GM19025 (cell line): ENCODE measurements around the gene PRLR.
"Not testable (repeated sequence)": the region's sequence is repeated elsewhere in the genome, so short reads cannot be mapped to it uniquely, and the experiment has no call there.

ENCODE experiments used
- ATAC-seq: cut with Tn5 transposase; IDR thresholded peaks from one replicate; pipeline ENCODE4 v1.9.1; 2021; ENCODE audit warnings: mild to moderate bottlenecking, low read depth, moderate library complexity; ENCODE audit not compliant: unreplicated experiment

PRLR gene

DNA sequence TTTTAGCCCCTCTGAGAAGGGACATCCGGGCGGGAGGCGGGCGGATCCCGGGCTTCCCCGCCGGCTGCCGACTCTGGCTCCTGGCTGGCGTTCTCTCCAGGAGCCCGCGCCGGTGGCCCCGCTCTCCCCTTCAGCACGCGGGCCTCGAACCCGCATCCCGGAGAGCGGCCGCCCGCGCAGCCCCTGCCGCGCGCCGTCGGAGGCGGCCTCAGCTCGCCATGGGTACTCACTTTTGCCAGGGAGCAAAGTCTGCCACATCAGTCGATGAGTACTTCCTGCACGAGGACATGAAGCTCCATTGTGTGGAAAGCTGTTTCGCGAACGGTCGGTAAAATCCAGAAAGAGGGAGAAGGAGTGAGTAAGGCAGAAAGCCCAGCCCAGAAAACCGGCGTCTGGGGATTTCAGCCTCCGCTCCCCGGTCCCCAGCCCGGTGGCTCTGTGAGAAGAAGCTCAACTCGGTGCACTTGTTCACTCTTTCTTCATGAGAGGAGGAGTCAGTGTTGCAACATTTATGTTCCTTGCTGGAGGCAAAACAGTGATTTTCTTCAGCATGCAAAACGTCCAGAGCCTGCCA, at the start of gene PRLR:
Gene PRLR, minus strand, starts transcription at position 450 of the 574 bp plus-strand sequence. CDS start 140,867 bp downstream, outside the sequence.
- peak; percentile 29 for ATAC-seq

DNA sequence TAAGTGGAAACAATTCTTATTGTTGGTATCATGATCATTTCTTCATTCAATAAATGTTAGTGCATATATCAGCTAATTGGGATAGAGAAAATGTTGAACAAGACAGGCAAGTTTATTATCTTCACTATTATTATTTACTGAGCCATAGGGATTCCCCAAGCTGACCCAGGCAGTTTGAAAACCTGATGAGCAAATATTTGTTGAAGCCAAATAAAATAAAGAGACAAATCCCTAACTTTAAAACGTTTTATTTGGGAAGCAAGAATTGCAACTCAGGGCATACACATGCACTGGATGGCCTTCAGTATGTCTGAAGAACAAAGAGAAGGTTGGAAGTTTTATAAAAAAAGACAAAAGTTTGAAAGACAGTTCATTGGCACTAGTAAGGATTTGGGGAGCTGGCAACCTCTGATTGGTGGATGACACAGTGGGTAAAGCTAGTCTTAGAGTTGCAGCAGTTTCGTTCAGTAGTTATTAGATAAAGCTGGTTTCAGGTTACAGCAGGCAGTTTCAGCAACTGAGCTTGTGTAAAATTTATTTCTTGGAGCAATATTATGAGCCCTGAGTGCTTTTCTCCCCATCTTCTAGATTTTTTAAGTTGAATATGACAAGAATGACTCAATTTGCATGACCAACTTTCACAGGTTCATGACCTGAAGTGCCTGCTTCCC, 44.7 kb upstream of the PRLR start:
- ATAC-seq, result no peak

DNA sequence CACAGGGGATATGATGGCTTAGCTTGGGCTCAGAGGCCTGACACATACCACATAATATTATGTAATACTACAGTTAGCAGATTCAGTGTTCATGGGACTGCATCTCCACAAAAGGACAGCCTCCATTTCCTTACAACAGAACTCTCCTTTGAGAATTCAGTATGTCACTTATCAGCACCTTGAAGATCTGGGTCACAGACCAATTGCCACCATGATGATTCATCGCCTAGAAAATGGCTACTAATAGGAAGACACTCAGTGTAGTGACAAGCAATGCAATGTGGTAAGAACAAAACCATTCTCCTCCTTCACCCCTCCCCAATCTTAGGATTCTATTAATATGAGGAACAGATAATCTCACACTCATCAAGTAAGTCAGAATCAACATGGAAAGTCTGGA, 38.7 kb upstream of the PRLR start:
- ATAC-seq, result no peak

DNA sequence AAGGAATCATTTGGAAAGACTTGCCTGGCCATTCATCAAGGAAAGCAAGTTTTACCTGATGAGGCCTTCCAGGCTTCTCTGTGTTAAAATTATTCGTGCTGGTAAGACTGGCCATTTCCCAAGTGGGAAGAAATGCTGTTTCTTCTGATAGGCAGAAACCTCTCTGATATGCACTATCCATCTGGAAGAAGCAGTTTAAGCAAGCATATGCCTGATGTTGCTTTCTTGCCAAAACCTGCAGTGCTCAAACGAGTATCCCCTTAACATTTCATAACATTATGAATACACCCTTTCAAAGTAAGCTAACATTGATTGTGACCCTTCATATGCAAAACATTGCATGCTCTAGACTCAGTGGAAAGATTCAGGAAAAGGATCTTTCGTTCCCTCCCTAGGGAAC, 36.0 kb upstream of the PRLR start:
- no peak for ATAC-seq

DNA sequence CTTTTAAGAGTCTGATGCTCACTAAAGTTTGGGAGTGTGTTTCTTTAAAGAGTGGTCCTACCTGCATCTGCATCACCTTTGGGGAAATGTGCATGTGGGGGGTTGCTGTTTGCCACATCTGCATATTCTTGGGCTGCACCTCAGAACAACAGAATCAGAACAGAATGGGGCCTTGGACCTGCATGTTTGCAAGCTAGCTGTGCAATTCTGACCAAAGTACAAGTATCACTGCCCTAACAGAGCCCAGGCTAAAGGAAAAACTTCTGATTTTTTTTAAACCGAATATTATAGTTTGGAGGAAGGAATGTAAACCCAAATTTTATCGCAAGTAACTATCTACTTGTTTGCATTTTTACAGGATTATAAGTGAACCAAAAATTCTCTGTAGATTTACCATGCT, 34.2 kb upstream of the PRLR start:
- ATAC-seq, result no peak

DNA sequence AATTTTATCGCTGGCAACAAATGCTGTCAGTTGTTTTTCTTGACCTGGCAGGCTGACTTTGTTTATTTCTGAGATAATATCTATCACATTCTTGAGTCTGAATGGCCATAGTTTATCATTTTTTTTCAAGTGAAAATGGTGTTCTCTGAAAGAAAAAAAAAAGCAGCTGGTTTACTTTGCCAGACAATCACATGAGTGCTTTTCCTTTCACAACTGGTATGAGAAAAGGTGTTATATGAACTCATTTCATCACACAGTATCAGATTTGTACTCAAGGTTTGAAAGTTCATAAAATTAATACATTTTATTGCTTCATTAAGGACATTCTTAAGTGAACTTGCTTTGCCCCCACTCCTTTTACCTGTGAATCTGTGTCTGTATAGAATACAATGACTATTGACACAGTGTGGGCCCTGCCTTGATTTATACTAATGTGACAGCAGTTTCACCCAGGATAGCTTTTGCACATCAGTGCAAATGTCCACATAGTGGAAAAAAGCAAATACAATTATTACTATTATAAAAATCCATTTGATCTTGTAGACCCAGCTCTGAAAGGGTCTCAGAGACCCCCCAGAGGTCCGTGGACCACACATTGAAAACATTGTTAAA, 33.1 kb upstream of the PRLR start:
- no peak for ATAC-seq

DNA sequence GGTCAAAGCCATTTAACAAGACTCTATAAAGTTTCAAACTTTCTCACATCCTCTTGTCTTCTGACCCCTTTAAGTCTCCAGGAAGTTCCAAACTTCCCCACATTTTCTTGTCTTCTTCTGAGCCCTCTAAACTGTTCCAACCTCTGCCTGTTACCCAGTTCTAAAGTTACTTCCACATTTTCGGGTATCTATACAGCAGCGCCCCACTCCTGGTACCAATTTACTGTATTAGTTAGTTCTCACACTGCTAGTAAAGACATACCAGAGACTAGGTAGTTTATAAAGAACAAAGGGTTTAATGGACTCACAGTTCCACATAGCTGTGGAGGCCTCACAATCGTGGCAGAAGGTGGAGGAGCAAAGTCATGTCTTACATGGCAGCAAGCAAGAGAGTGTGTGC, 23.3 kb upstream of the PRLR start:
- ATAC-seq, result no peak

DNA sequence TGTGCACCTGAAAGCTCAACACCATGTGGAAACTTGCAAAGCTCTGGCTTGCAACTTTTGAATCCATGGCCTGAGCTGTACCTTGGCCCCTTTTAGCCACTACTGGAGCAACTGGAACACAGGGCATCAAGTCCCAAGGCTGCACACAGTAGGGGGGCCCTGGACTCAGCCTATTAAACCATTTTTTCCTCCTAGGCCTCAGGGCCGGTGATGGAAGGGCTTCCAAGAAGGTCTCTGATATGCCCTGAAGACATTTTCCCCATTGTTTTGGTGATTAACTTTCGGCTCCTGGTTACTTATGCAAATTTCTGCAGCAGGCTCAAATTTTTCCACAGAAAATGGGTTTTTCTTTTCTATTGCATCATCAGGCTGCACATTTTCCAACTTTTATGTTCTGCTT, 22.7 kb upstream of the PRLR start:
- ATAC-seq, result no peak

DNA sequence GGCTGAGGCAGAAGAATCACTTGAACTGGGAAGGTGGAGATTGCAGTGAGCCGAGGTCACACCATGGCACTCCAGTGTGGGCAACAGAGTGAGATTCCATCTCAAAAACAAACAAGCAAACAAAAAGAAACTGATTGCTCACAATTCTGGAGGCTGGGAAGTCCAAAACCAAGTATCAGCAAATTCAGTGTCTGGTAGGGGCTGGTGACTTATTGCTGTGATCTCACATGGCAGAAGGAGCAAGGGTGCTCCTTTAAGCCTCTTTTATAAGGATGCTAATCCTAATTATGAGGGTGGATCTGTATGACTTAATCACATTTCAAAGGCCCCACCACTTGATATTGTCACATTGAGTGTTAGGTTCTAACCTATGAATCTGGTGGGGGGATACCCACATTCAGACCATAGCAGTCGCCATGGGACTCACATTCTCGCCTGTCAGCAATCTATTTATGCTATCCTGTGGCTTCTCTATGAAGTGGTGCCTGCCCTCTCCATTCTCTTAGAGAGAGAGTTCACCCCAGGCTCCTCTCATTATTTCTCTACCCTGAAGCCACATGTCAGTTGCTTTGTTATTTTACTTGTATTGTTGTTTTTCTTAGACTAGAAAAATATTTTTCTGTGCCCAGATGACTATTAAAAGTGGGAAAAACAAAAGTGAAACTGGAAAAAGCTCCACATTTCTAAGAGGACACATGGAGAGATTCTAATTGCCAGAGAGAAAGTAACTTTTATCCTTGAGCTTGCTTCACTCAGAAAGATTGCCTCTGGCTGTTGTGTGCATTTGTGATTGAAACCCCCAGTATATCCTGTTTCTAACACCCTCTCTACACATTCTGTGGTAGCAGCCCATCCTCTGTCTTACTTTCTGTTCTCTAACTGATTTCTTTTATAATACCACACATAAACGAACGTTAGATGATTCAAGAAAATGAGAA, 18.8 kb upstream of the PRLR start:
- ATAC-seq, result no peak

DNA sequence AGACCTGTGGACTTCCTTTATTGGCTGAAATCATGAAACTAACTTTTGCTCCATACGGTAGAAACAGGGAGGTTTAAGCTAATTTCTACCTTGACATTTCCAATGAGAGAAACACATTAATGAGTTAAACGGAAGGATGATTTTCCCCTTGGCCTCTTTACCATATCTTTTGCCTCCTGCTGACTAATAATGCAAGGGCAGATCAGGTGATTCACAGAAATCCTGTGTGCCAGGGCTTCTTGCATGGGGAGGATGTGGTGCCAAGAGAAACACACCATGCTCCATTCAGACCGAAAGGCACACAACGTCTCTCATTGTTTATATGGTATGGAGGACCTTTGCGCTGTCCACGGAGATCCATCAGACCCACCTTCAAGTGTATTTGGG, 17.4 kb upstream of the PRLR start:
- peak; percentile 25 for ATAC-seq

DNA sequence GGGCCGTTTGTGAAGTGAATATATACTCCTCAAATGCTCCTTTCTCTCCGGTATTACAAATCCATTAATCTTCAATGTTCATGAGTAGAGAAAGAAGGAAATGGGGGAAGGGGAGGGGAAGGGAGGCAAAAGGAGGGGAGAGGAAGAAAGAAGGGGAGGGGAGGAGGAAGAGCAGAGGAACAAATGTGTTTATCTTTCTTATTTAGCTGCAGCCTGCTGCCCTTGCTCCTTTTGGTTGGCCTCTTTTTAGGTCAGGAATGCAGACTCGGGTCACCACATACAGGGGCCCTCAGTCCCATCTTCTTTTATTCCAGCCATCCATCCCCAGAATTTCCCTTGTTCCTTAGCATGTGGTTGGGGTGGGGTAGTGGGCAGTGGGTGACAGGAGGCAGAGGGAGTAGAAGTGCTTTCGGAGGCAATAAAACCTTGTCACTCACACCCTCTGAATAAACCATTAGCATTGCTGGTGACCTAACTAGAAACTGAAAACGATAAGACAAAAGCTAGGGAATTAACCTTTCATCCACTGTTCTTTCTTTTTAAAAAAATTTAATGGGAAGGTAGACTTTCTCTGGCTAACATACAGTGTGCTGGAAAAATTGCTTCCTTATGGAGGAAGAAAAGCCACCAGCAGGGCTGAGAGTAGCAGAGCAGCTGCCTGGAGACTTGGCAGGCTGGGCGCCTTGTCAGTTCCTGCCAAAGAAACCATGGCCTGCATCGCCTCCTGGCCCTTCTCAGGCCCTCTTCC, 16.8 kb upstream of the PRLR start:
- peak; percentile 41 for ATAC-seq

DNA sequence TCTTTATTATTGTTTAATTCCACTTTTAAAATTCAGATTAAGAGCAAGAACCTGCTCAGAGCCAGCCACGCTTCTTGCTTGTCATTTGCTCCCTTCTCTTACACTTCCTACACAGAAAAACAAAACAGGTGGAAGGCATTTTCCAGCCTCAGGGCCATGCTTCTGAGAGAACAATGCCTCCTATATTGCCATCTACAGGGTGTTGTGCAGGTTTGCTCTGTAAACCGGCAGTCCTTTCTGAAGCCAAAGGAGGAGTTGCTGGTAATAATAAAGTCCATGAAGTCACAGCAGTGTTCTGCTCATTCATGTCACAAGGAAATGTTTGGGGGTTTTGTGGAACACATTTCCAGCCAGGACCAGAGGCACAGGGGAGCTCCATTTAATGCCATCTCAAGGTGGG, 16.1 kb upstream of the PRLR start:
- ATAC-seq, result no peak

DNA sequence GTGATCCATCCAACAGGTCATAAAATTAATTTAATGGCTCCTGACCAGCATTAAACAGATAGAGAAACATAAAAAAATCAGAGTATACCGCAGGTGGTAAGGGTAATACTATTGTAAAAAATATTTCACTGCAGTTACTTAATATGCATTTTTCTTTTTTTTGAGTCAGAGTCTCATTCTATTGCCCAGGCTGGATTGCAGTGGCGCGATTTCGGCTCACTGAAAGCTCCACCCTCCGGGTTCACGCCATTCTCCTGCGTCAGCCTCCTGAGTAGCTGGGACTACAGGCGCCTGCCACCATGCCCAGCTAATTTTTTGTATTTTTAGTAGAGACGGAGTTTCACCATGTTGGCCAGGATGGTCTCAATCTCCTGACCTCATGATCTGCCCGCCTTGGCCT, 15.1 kb upstream of the PRLR start:
- not testable (repeated sequence) for ATAC-seq

DNA sequence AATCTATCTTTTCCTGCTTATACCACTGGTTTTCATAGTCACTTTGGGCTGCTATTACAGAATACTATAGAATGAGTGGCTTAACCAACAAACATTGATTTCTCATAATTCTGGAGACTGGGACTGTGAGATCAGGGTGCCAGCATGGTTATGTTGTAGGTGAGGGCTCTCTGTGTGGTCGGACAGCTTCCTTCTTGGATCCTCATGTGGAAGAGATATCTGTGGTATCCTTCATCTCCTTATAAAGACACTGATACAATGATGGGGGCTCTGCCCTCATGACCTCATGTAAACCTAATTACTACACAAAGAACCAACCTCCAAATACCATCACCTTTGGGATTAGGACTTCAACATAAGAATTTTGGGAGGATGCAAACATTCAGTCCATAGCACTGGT, 13.9 kb upstream of the PRLR start:
- ATAC-seq, result no peak

DNA sequence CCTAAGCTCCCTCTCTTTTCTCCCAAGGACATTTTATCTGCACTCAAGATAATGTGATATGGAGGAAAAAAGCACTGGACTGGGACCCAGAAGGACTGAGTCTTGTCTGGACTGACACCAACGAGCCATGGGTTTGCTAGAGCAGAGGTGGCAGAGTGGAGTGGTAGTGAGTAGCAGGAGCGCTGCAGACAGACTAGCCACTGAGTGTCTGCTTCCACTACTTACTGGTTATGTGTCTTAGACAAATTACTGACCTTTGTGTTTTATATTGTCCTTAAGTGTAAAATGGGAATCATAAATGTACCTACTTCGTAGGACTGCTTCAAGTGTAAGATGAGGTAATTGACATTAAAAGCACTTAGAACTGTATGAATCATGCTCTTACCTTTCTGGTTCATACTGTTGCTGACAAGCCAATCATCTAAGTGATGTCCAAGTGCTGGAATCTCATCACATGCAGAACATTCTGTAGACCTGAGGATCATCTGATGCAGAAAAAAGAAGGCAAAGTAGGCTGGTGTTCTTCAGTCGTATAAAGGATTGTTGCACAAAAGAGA, 12.5 kb upstream of the PRLR start:
- no peak for ATAC-seq

DNA sequence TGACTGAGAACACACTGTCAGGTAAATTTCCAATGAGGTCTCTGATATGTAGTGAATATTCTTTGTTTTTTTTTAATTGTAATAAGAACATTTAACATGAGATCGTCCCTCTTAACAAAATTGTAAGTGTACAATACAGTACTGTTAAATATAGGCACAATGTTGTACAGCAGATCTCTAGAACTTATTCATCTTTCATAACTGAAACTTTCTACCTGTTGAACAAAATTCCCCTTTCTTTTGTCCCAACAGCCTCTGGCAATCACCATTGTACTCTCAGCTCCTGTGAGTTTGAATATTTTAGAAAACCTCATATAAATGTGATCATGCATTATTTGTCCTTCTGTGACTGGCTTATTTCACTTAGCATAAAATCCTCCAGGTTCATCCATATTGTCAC, 10.6 kb upstream of the PRLR start:
- ATAC-seq, result no peak

DNA sequence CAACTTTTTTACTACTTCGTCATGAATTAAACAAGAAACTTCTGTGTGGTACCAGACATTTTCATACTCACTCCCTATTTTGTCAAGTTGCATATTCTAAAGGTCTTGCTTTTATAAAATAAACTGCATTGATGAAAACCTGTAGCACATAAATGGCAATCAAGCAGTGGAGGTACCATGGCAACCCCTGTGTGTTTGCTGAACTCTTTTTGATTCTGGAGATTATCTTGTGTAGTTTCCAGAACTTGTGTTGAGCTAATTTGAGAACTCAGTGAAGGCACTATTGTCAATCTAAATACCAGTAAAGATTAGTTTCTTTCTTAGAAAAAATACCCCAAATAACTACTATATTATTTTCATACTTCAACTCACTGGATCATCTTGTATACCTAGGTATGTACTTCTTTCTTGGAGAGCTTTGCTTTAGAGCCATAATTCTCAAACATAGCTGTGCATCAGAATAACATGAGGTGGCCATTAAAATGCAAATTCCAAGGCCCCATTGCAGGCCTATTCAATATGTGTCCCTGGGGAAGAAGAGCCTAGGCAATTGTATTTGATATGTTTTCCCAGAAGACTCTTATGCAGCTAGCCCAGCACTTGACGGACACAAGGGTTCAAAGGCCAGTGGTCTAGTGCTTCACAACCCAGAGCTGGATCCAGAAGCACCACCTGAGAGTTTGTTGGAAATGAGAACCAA, 9.8 kb upstream of the PRLR start:
- no peak for ATAC-seq

DNA sequence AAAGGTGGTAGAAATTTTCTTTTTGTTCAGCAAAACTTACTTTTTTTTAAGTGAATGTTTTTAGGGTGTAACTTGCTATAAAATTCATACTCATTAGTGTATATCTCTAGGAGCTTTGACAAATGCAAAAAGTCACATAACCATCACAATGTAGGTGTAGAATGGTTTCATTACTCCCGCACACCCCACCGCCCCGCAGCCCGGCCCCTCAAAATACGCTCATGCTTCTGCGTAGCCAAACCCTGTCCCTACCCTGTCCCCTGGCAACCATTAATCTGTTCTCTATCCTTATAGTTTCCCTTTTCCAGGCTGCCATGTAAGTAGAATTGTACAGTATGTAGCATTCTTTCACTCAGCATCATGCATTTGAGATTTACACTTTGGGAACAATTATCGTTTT, 9.2 kb upstream of the PRLR start:
- no peak for ATAC-seq

DNA sequence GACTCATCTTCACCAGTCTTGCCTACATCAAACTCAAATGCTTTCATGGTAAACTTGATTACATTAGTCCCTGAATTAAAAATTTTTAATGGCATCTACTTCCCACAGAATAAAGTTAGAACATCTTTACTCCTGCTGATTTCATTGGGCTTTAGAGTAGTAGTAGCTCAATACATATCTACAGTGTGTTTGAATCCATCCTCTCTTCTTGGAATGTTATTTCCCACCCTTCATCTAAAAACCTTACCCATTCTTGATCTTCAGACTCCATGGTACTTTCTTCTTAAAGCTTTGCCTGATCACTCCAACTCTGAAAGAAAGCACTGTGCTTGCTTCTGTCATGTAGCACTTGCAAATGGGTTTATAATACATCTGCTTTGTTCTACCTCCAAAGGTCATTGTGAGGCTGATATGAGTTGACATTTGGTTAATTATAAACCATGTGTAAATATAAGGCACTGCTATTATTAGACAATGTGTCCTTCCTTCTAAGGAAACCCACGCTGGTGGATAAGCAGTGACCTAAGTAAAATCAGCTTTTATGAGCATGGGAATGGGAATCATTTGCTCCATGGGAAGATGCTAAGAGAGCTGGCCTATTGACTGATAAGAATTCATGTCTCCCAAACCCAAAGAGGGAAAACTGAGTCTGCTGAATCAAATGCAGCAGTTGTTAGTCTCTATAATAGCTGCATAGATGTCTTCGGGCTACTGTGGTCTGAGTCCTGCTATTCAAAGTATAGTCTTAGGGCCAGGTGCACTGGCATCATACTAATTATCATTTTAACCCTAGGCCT, 7.5 kb upstream of the PRLR start:
- peak; percentile 76 for ATAC-seq
